Stimulated activated CD4-positive, alpha-beta T cell treated with anti-CD3 and anti-CD28 coated beads, Interleukin-2, amount 100 ng/mL, for 24 hours (primary cell): ENCODE results near the gene RPGRIP1.
"Not testable (repeated sequence)": the region's sequence is repeated elsewhere in the genome, so short reads cannot be mapped to it uniquely, and the experiment has no call there.

Source experiments
- DNase-seq, 2 donors: peaks; one replicate each; pipeline ENCODE4 v3.0.0-alpha.2; 2020

The RPGRIP1 gene

DNA sequence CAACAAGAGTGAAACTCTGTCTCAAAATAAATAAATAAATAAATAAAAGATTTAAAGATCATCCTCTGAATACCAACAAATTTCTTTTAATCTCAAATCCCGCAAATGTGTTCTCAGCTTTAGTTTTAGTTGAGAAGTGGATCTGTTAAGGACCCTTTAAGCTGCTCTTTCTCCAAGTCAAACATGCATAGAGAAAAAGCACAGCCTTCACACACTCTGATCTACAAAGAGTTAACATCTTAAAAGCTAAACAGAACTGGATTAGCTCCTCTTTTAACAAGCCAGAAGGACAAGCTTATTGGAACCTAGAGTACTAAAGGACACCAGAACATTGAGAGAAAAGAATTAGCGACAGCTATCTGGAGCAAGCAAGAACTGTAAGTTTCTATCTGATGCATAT, at the start of gene RPGRIP1:
RPGRIP1 (plus strand) TSS at position 301 of the 400 bp plus-strand sequence. CDS start 7,894 bp downstream, outside the sequence.
- DNase-seq = no peak

GRCh38 chr14:21231020-21231652, 48.7 kb upstream of the RPGRIP1 start:
- DNase-seq = no peak

DNA sequence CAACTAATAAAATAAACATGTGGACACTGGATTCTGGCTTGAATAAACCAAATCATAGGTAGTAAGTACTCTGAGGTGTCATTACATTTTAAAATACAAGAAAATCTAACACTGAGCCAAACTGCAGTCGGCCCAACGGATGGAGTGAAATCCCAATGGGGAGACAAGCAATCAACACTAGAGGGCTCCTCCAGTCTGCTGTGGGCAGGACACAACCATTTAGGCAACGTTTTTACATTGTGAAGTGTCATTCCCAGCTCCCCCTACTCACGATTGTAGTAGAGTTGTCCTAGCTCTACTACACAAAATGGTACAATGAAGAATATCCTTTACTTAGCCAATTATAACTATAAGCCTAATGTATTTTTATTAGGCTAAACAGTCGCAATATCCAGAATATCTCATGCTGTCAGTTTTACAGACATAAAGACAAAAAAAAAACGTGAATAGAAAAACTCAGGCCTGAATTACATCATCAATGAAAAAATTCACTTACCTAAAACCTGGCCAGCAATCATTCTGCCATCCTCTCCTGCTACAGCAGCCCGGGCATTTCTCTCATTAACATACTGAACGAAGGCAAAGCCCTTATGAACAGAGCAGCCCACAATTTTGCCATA, 46.3 kb upstream of the RPGRIP1 start:
- DNase-seq = no peak

DNA sequence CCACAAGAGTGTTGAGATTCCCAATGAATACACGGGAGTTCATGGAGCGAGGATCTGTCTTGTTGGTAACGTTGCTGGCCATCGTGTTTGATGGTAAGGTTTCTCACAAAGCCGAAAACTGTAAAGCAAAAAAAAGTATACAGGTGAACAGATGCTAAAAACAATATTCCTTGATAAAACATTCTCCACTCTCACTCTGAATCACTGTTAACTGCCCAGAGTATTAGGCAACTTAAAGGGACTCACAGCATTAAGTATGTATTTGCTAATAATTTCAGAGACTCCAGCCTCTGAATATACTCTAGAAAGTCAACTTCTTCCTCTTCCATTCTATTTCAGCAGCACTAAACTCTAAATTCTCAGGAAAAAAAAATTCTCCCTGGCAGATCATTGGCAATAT, 45.8 kb upstream of the RPGRIP1 start:
- no peak for DNase-seq

GRCh38 chr14:21236948-21237797, 42.7 kb upstream of the RPGRIP1 start:
- DNase-seq = no peak

GRCh38 chr14:21238823-21239518, 40.9 kb upstream of the RPGRIP1 start:
- DNase-seq = no peak

GRCh38 chr14:21240417-21240816, 39.5 kb upstream of the RPGRIP1 start:
- no peak for DNase-seq

GRCh38 chr14:21241218-21241819, 38.6 kb upstream of the RPGRIP1 start:
- no peak for DNase-seq

- no peak for DNase-seq
Measured at GRCh38 chr14:21244544-21244943, 35.3 kb upstream of the RPGRIP1 start.

DNA sequence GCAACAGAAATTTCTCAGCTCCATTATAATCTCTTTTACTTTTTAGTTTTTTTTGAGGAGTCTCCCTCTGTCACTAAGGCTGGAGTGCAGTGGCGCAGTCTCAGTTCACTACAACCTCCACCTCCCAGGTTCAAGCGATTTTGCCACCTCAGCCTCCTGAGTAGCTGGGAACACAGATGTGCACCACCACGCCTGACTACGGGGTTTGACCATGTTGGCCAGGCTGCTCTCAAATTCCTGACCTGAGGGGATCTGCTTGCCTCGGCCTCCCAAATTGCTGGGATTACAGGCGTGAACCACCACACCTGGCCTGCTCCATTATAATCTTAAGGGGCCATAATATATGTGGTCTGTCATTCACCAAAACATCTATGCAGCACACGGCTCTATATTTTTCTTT, 34.1 kb upstream of the RPGRIP1 start:
- DNase-seq = no peak

DNA sequence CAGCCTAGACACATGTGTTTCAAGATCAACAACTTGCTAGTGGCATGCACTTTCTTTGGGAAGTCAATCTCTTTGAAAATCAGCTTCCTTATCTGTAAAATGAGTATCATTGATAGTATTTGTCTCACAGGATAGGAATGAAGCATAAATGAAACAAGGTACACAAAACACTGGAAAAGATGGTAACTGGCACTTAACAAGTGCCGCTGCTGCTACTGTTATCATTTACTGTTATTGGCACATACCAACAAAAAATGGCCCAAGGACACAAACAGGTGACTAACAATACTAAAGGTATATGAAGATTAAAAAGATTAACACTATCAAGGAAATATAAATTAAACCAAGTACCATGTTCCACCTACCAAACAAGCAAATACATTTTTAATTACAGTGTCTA, 31.5 kb upstream of the RPGRIP1 start:
- DNase-seq = no peak

- no peak for DNase-seq
Measured at GRCh38 chr14:21248739-21249411, 31.0 kb upstream of the RPGRIP1 start.

GRCh38 chr14:21251215-21251614, 28.7 kb upstream of the RPGRIP1 start:
- no peak for DNase-seq

- DNase-seq = no peak
Measured at GRCh38 chr14:21252149-21252548, 27.7 kb upstream of the RPGRIP1 start.

DNA sequence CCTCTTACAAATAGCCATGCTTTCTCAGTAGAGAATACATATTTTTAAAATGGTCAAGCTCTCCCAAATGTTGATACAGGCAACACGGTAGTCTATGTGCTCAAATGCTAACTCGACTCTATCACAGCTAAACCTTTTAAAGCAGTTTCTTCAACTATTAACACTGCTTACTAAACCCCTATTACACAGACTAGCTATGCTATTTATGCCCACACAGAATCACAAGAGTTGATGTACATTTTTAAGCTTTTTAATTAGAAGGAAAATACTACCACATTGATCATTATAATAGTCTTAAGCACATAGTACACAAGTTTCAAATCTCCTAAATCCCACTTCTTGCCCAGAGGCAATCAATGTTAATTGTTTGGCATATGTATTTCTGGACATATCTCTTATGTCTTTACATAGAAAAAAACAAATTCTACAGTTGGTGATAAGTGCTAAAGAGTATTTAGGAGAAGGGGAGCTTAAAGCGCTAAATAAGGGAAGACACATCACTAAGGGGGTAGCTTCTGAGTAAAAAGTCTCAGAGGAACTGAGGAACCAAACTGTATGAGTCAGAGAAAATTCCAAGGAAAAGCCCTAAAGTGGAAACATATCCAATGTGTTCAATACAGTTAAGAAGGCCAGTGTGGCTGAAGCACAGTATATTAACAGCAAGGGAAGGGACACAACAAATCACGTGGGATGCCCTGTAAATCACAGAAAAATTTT, 24.3 kb upstream of the RPGRIP1 start:
- DNase-seq = no peak

- DNase-seq = not testable (repeated sequence)
Measured at GRCh38 chr14:21256102-21256447, 23.8 kb upstream of the RPGRIP1 start.

DNA sequence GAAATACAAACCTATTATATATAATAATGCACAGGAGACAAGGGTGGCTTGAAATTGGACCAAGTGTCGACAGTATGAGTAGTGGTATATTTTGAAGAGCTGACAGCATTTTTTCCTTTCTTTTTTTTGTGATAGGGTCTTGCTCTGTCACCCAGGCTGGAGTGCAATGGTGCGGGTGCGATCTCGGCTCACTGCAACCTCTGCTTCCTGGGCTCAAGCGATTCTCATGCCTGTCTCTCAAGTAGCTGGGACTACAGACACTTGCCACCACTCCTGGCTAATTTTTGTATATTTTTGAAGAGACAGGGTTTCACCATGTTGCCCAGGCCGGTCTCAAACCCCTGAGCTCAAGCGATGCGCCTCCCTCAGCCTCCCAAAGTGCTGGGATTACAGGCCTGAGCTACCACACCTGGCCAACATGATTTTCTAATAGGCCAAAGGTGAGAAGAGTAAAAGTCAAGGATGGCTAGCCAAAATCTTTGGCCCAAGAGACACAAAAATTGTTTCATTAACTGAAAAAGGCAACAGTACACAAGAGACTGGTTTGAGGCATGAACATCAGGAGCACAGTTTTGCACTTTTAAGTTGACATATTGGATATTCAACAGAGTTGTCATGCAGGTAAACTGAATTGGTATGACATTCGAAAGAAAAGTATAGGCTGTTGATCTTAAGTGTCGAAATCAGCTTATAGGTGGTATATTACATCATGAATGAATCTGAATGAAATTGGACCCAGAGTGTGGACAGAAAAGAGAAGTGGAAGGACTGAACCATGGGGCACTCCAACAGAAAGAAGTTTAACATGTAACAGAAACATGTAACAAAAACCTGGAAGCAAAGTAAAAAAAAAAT, 23.1 kb upstream of the RPGRIP1 start:
- DNase-seq = no peak

DNA sequence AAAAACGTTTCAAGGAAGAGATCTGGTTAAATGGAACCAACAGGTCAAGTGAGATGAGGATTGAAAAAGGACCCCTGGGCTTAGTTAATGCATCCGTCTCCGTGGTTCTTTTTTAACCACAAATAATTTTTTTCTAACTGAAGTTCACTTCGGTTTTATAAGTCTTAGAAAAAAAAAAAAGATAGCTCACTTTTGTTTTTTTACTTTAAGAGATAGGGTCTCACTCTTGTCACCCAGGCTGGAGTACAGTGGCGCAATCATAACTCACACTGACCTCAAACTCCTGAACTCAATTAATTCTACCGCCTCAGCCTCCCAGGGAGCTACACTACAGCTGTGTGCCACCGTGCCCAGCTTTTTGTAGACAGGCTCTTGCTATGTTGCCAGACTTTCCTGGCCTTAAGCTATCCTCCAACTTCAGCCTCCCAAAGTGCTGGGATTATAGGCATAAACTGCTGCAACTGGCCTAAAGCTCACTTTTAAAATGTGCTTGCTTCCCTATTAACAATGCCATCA, 22.4 kb upstream of the RPGRIP1 start:
- DNase-seq = no peak

- DNase-seq = no peak
Measured at GRCh38 chr14:21258005-21258888, 21.6 kb upstream of the RPGRIP1 start.
